CD4-positive, alpha-beta T cell (primary cell): Measurements from ENCODE around the gene KIAA0040. TPM values are rescaled to one million over a fixed set of nuclear protein-coding genes. Genes with fewer than 3 reads are reported as not detected.

Source experiments
- ATAC-seq: fragments of 200-7000 bp; cut with Tn5 transposase; one replicate; pipeline ENCODE4 v1.10.0; 2022; ENCODE audit warnings: mild to moderate bottlenecking; ENCODE audit not compliant: poor library complexity
- CTCF ChIA-PET: fragments of 350-600 bp; sonication (Branson Sonifier 250); formaldehyde crosslinking; loops from one replicate; lab custom pipeline; 2021; ENCODE audit warnings: antibody characterized with exemption, inconsistent platforms; lab: Charles Lee
- POLR2A ChIA-PET: fragments of 350-600 bp; sonication (Branson Sonifier 250); formaldehyde crosslinking; loops from one replicate; lab custom pipeline; 2021; ENCODE audit warnings: antibody characterized with exemption, inconsistent platforms; lab: Charles Lee
- DNase-seq, 14 experiments: peaks; one replicate each; pipeline ENCODE4 v3.0.0-alpha.2; 2013 to 2020; ENCODE audit warnings: mixed read lengths in 2 of 14
- H3K27ac ChIP-seq, 2 donors: one replicate each; pipeline versions ENCODE4 v1.5.1 to v1.7.0; 2013; ENCODE audit warnings: low read length in 2 of 2, low read depth in 1 of 2, mild to moderate bottlenecking in 1 of 2
- H3K27me3 ChIP-seq, 2 experiments: 1 replicate in 1 of 2; 2 replicates in 1 of 2; pipeline versions ENCODE4 v1.6.1 to v1.7.0; 2013; ENCODE audit warnings: low read length in 2 of 2, control low read depth in 1 of 2, mild to moderate bottlenecking in 1 of 2, moderate library complexity in 1 of 2; ENCODE audit not compliant: insufficient read depth in 2 of 2, control insufficient read depth in 1 of 2
- H3K36me3 ChIP-seq: one replicate; pipeline ENCODE4 v1.6.1; 2013; ENCODE audit warnings: low read length, control low read depth; ENCODE audit not compliant: insufficient read depth
- H3K4me1 ChIP-seq: one replicate; pipeline ENCODE4 v1.6.1; 2013; ENCODE audit warnings: low read length, control low read depth; ENCODE audit not compliant: insufficient read depth
- H3K4me3 ChIP-seq: one replicate; pipeline ENCODE4 v1.5.1; 2013; ENCODE audit warnings: mild to moderate bottlenecking, low read length, moderate library complexity
- H3K9me3 ChIP-seq, 2 experiments: 1 replicate in 1 of 2; 2 replicates in 1 of 2; pipeline versions ENCODE4 v1.6.1 to v1.7.0; 2013; ENCODE audit warnings: low read length in 2 of 2, mild to moderate bottlenecking in 2 of 2, control low read depth in 1 of 2, moderate library complexity in 1 of 2; ENCODE audit not compliant: control insufficient read depth in 1 of 2, insufficient read depth in 1 of 2
- H3K27ac Mint-ChIP-seq: one replicate; pipeline ENCODE4 v1.8.0; 2020; ENCODE audit warnings: mixed read lengths
- H3K27me3 Mint-ChIP-seq: one replicate; pipeline ENCODE4 v1.8.0; 2021; ENCODE audit warnings: mixed read lengths
- H3K36me3 Mint-ChIP-seq: one replicate; pipeline ENCODE4 v1.8.0; 2021; ENCODE audit warnings: low read depth, mixed read lengths
- H3K4me1 Mint-ChIP-seq: one replicate; pipeline ENCODE4 v1.8.0; 2021; ENCODE audit warnings: low read depth, mixed read lengths
- H3K4me3 Mint-ChIP-seq: one replicate; pipeline ENCODE4 v1.8.0; 2020; ENCODE audit warnings: mild to moderate bottlenecking, mixed read lengths
- H3K9me3 Mint-ChIP-seq: one replicate; pipeline ENCODE4 v1.8.0; 2020; ENCODE audit warnings: mixed read lengths
- CTCF ChIP-seq: fragments of 200-600 bp; IDR thresholded peaks from one replicate; pipeline ENCODE4 v1.8.0; 2022; ENCODE audit warnings: antibody characterized with exemption, mild to moderate bottlenecking
- intact Hi-C, 2 experiments: fragments of 100-400 bp; cut with DNase I in 1 of 2; cut with micrococcal nuclease in 1 of 2; formaldehyde crosslinking; loops; one replicate each; pipeline versions ENCODE4 v1.15.1 to v1.9.0; 2023 to 2025; cut with DNase I, micrococcal nuclease
- total RNA-seq, 174 experiments: library from RNA in 2 of 174; stranded (reverse) in 2 of 174; gene quantifications; one replicate each; pipeline ENCODE4 v1.2.3 and lab custom pipeline; 2021 to 2026

The KIAA0040 gene
- total RNA-seq, 2 experiments from 2014 or later, result 13.5 to 14.5 TPM

GRCh38 chr1:175222296-175222938 lies 29.8 kb upstream of the KIAA0040 start:
- Mint-ChIP-seq H3K27me3 (no peaks in the 10 kb centered on the region), H3K27ac (no peak overlapping the region), H3K9me3 (no peaks in the 10 kb centered on the region), H3K36me3 (no peaks in the 10 kb centered on the region), H3K4me1 (peaks cover 12% of the 10 kb centered on the region), H3K4me3 (no peak overlapping the region)
- no peak for TF ChIP-seq CTCF
- ATAC-seq, result no peak
- ChIA-PET POLR2A (interaction anchor here (0.9 kb wide), 1 partner anchor 33 kb away, joined by 3 read pairs; no protein-coding TSS in a partner anchor), CTCF (interaction anchor here (1.1 kb wide), 1 partner anchor 68 kb away, joined by 3 read pairs; no protein-coding TSS in a partner anchor)
- Histone ChIP-seq H3K36me3 (no peaks in the 10 kb centered on the region), H3K4me1 (no peaks in the 10 kb centered on the region), H3K9me3 (no peaks in the 10 kb centered on the region), H3K27me3 (no peaks in the 10 kb centered on the region), H3K27ac (no peak overlapping the region), H3K4me3 (no peak overlapping the region)
- intact Hi-C loops, result no loop called here
- no peak for DNase-seq

GRCh38 chr1:175221557-175222175 lies 29.1 kb upstream of the KIAA0040 start:
- Histone ChIP-seq H3K9me3 (no peaks in the 10 kb centered on the region), H3K27me3 (no peaks in the 10 kb centered on the region), H3K27ac (no peak overlapping the region), H3K4me3 (no peak overlapping the region), H3K36me3 (no peaks in the 10 kb centered on the region), H3K4me1 (no peaks in the 10 kb centered on the region)
- no peaks in the 10 kb centered on the region for H3K27me3 Mint-ChIP-seq
- ChIA-PET CTCF (no interaction called here), POLR2A (no interaction called here)
- H3K4me1 Mint-ChIP-seq, result peaks cover 12% of the 10 kb centered on the region
- no peak for DNase-seq
- no peak overlapping the region for H3K27ac Mint-ChIP-seq
- intact Hi-C loops, result no loop called here
- no peak overlapping the region for H3K4me3 Mint-ChIP-seq
- TF ChIP-seq CTCF, result no peak
- no peak for ATAC-seq
- no peaks in the 10 kb centered on the region for H3K36me3 Mint-ChIP-seq
- no peaks in the 10 kb centered on the region for H3K9me3 Mint-ChIP-seq

- CTCF ChIA-PET, result no interaction called here
- ATAC-seq (no peak), DNase-seq (no peak)
- Histone ChIP-seq H3K27me3 (no peaks in the 10 kb centered on the region), H3K4me3 (no peak overlapping the region), H3K27ac (no peak overlapping the region), H3K4me1 (no peaks in the 10 kb centered on the region), H3K36me3 (no peaks in the 10 kb centered on the region), H3K9me3 (no peaks in the 10 kb centered on the region)
- H3K27me3 Mint-ChIP-seq, result no peaks in the 10 kb centered on the region
- POLR2A ChIA-PET, result no interaction called here
- no peaks in the 10 kb centered on the region for H3K36me3 Mint-ChIP-seq
- H3K9me3 Mint-ChIP-seq, result no peaks in the 10 kb centered on the region
- no peak overlapping the region for H3K4me3 Mint-ChIP-seq
- no peak for TF ChIP-seq CTCF
- intact Hi-C loops, result no loop called here
- H3K4me1 Mint-ChIP-seq, result peaks cover 12% of the 10 kb centered on the region
- no peak overlapping the region for H3K27ac Mint-ChIP-seq
Measured at GRCh38 chr1:175220853-175221556, 28.4 kb upstream of the KIAA0040 start.
